Nucleus accumbens (tissue), 56 donors: ENCODE measurements around the gene WDR7.

Experiments
- DNase-seq, 56 donors: peaks; one replicate each; lab custom pipeline; 2025; lab: John Stamatoyannopoulos, UW

Gene WDR7

DNA sequence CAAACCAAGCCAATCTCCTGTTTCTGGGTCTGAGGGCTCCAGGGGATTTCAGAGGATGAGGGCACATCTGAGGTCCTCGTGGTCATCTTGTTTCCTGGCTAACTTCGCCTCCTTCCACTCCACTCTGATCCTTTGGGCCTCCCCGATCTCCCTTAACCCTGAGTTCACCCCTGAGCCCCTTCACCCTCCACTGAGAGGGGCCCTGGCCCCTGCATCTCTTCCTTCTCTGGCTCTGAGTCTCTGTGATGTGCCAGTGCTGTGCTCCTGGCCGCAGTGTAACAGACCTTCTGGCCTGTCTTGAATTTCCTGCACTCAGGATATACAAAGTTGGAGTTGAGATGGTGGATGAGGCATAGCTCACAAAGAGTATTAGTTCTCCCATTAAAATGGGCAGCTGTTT is 411.0 kb downstream of the WDR7 start:
- DNase-seq, result no peak

DNA sequence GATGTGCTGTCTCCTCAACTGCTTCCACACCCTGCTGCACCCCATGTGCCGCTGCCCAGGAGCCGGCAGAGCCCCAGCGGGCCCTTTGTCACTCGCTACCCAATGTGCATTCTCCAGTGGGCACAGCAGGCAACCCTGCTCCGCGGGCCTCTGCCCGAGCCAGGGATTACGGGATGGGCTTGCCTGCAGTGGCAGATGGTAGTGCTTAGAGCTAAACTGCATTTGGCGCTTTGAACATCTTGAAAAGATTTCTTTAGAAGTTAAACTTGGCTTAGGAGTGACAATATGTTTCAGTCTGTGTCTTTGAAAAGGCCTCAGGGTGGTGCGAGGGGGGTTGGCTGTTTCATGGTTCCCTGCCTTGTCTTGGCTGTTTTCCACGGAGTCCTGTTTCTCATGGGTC is 411.7 kb downstream of the WDR7 start:
- no peak for DNase-seq

DNA sequence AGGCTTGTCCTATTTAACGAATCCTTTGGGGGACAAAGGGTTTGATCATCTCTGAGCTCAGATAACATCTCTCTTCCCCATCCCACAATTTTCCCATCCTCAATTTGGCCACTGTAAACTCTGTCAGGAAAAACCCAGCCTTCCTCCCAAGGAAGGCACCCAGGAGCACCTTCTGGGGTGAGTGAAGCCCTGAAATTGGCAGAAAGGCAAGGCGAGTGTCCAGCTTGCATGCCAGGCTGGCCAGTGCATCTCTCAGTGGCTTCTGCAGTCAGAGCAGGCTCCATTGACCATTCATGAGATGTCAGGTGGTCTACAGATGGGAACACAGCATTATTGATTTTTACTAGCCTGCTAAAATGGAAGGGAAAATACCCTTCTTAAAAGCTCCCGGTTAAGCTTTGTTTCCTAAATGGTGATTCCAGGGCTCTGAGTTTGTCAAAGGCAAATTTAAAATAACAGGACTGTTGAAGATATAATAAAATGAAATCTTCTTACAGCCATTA is 412.5 kb downstream of the WDR7 start:
- DNase-seq, result no peak

DNA sequence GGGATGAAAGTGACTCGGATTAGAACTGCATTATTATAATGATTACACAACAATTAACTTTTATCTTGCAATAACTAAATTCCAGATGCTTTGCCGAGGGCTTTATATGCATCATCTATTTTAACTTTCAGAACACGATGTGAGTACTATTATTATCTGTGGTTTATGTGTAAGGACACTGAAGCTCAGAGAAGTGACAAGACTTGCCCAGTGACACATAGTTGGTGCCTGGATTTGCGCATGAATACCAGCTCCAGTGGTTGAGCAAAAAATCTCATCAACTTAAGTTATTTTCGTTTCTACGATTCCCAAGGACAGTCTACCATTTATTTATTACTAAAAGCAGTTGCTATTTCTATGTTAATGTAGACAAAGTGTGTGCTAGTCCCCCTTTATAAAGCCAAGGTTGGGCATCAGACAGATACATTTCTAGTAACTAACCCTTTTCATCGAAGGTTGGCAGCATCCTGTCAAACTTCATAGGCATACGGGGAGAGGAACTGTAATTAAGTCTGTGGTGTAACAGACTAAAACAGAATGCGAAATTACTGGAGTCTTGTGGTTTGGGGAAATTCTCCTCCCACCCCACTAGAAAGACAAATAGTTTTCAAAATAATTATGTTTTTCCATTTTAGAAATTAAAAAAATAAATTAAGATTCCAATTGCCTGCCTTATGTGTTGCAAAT is 422.5 kb downstream of the WDR7 start:
- DNase-seq, result no peak

DNA sequence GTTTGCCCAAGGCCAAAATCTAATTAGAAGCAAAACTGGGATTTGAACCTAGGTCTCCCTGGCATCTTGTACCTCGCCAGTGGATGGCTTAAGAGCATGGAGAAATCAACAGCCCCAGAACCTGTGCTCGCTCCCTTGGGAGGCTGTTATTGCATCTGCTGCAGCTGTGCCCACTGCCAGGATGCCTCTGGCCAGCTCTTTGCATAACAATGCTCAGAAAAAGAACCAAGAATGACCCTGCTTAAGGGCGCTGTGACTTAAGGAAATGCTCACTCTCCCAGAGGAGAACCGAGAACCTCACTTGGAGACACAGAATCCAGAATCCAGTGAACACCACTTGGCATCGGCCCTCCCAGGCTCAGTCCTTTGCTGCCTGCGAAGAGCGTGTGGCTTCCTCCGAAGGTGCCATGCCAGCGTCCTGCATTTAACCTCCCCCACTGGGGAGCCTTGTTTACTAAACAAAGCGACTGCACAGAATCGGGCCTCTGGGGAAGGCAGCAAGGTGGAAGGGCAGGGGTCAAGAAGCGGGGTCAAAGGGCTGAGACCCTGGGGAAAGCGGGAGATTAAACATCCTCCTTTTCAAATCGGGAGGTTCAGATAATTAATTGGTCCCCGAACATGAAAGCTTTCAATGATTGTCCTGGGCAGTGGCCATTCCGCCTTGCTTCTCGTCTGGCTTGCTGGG is 424.7 kb downstream of the WDR7 start:
- DNase-seq, result no peak

DNA sequence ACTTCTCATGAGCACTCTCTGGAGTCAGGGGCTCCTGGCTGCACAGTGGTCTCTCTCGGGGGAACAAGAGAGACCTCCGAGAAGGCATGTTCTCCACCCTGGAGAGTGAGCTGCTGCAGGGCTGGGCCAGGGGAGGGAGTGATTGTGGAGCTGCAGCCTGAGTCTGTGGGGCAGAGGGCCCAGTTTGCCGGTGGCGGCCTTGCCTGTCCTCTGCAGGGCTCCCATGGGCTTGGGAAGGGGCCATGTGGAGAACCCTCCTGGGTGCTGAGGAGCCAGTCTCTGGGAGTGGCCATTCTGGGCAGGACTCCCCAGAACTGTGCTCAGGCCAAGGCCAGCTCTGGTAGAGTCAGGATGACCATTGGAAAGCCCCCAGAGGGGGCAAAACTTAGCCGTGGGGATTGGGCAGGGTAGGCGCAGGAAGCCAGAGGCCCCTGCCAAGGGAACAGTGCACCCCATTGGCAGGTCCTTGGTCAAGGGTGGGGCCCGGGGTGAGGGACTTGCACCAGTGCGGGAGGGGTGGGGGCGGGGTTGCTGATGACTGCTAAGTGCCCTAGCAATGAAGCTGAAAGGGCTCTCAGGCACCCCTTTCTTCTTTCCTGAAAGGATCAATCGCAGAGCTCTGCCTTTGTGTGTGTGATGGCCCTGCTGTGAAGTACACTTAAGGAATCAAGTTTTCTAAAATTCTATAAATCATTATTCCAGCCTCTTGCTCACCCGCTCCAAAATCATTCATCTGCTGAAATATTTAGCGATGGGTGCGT is 426.0 kb downstream of the WDR7 start:
- no peak for DNase-seq

DNA sequence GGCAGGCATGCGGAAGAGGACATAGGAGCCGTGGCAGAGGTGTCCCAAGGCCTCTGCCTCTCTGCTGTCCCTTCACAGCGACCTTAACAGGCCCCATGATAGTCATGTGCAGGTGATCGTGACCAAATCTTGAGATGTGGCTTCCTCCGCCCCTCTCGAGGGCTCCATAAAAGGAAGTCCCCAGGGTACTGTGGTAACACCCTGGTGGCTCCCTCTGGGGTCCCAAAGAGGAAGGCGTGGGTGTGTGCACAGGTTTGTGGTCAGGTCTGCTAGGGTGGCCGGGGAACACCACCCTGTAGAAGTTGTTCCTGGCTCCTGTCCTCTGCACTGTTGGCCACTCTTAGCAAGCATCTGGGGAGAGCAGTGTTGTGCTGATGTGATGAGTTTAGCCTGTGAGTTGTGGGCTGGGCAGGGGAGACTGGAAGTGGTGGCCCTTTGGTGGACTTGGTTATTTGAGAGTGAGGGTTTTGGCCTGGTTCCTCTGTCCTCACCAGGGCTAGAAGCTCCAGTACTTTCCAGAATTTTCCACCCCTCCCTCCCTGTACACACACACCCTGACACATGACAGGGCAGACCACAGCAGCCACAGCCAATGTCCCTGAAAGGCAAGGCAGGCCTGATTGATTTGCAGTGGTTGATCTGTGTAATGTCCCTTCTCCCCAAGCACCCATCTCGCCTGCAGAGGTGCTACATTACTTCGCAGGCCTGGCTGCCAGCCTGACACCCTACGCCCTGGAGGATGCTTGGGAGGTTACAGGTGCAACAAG is 426.8 kb downstream of the WDR7 start:
- DNase-seq, result no peak

DNA sequence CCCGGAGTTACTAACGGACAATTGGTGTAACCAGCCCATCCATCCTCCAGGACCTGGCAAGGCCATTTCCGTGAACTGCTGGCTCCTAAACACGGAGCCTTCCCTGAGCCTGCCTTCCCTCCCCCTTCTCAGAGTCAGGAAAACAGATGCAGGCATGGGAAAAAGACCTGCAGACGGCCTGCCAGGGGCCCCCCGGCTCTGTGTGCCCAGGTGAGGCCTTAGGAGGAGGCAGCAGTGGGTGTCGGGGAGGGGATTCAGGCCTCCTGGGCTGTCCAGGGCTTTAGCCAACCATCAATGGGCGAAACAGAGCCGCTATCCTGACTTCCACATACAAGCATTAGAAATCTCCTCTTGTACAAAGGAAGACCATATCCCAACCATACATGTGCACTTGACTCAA is 427.5 kb downstream of the WDR7 start:
- no peak for DNase-seq

DNA sequence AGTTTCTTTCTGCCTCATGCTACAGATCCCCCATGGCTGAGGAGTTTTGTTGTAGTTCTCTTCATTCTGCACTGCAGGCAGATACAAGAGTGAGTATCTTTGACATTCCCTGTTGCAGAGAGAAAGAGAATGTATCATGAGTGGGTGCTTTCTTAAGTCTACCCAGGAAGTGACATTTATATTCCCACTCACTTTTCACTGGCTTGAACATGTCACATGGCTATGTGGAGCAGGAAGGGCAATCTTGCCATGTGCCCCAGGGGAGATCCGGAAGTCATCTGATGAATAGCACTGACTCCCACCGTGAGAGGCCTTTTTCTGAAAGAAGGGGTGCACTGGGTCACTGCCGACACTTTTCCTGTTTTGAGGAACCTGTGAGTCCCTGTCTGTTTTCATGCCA is 429.3 kb downstream of the WDR7 start:
- DNase-seq, result no peak

DNA sequence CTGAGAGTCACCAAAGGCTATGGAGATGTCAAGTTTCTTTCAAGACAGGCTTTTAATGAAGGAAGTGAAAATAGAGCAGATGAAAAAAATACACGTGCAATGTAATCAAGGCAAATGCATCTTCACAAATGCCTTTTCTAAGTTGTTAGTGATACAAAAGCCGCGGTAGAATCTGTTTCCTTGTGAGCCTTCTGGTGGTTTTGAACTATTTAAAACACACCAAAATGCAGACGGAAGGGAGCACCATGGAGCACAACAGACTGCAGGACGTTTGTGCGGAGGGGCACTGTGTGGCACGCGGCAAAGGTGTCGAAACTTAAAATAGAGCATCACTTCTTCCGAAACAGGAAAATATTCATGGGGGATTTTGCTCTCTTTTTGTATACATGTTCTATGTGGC is 430.7 kb downstream of the WDR7 start:
- DNase-seq, result no peak

DNA sequence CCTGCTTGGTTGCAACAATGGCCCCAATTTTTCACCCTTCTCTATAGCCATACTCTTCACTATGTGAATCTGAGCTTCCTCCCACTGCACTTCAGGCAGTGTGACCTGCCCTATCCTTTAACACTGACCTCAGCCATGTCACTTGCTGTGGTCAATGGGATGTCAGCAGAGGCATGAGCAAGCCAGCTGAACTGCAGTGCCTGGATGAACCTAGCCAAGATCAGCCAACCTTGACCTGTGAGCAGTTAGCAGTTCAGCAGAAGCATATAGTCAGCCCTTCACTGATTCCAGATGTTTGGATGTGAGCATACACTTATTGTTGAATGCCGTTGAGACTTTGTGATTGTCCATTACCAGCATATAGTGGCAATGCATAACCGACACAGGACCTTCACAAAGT is 432.3 kb downstream of the WDR7 start:
- DNase-seq, result no peak

DNA sequence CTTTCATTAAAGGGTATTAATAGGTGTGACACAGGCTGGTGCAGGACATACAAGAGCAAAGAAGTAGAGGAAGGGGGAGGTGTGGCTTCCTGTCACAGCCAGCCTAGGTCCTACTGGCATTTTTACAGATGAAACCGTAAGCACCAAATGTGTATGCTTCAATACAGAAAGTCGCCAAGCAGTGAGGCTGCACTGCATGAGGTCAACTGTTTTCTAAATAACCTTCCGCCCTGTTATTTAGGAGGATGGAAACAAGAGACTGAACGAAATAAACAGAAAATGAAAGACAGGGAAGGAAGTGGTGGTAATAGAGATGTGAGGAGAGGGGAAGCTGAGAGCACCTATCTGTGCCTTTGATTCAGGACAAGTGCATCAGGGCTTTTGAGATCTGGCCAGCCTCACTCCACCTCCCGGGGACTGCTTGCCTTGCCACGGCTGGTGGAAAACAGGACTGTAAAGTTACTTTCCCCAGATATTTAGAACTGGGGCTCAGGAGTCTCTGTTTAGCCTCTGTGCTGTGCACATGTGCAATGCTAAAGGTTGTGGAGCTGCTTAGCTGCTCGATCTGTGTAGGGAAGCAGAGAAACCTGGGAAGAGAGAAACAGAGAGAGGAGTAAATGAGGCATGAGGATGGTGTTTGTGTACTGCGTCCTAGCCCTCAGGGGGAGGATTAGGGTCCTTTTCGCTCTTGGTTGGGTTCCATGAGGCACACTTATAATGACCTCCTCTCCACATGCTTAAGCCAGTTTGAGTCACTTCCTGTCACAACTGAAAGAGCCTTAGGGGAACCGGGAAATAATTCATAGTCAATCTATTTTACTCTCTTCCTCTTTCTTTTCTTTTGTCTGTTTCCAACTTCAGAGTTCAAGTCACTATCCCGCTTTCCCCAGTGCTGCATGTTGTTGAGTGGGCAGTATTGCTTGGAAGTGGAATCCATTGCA is 433.4 kb downstream of the WDR7 start:
- no peak for DNase-seq

DNA sequence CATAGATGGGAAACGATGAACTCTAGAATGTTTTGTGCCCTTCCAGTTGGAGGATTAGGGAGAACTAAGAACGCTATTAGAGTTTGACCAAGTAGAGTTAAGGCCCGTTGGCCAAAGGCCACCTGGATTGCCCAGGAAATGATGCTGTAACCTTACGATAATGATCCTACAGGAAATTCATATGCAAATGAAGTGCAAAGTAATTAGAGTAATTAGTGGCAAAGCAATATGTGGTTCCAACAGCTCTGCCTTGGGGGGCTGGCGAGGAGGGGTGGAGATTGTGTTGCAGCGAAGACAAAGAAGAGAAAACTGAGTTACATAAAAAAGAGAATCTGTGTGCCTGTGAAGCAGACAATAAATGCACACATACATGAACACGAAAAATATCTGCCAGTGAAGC is 434.2 kb downstream of the WDR7 start:
- DNase-seq, result no peak

DNA sequence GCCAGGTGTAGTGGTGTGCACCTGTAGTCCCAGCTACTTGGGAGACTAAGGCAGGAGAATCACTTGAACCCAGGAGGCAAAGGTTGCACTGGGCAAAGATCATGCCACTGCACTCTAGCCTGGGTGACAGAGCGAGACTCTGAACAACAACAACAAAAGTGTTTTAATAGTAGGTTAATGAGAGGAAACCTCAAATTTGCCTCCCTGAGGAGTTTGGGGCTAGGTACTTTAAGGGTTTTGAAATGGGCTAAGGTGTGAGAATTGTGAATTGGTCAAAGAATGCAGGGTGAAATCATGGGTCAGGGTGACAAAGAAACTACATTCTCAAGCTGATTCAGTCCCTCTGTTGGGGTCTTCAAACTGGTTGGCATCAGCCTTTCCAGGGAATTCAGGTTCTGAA is 435.0 kb downstream of the WDR7 start:
- DNase-seq, result no peak
